Lower lobe of right lung (tissue), 2 donors: ENCODE data around the gene DDX51. TPM values are rescaled to one million over a fixed set of nuclear protein-coding genes. Genes with fewer than 3 reads are reported as not detected.
"Not testable (repeated sequence)": the region's sequence is repeated elsewhere in the genome, so short reads cannot be mapped to it uniquely, and the experiment has no call there.

ENCODE experiments used
- ATAC-seq, 2 donors: fragments of 200-7000 bp; cut with Tn5 transposase; one replicate each; pipeline ENCODE4 v1.9.1; 2020 to 2022; ENCODE audit warnings: mild to moderate bottlenecking in 2 of 2, moderate library complexity in 2 of 2
- DNase-seq: peaks from one replicate; pipeline ENCODE4 v3.0.0-alpha.2; 2020
- H3K27ac ChIP-seq: fragments of 200-600 bp; one replicate; pipeline ENCODE4 v1.8.0; 2022
- H3K27me3 ChIP-seq: fragments of 200-600 bp; one replicate; pipeline ENCODE4 v1.8.0; 2022; ENCODE audit warnings: low read depth
- H3K36me3 ChIP-seq: fragments of 200-600 bp; one replicate; pipeline ENCODE4 v1.8.0; 2022; ENCODE audit warnings: mild to moderate bottlenecking
- H3K4me1 ChIP-seq: fragments of 200-600 bp; one replicate; pipeline ENCODE4 v1.8.0; 2022
- H3K4me3 ChIP-seq: fragments of 200-600 bp; one replicate; pipeline ENCODE4 v1.8.0; 2022; ENCODE audit warnings: mild to moderate bottlenecking
- H3K9me3 ChIP-seq: fragments of 200-600 bp; one replicate; pipeline ENCODE4 v1.8.0; 2022
- CTCF ChIP-seq: fragments of 200-600 bp; IDR thresholded peaks from one replicate; pipeline ENCODE4 v1.8.0; 2022; ENCODE audit warnings: antibody characterized with exemption, mild to moderate bottlenecking
- intact Hi-C: fragments of 100-400 bp; cut with DNase I; formaldehyde crosslinking; loops from one replicate; pipeline ENCODE4 v1.11.0; 2022
- total RNA-seq: library from RNA; stranded (reverse); fragmentation: NEBNext Ultra II Directional; extraction: Animal tissue kit (Norgen Biotek cat#: 25700); gene quantifications from one replicate; pipeline ENCODE4 v1.2.1, GENCODE V29; 2021
- donor health status: DM: no; HTN: yes; CAD: no; lungs with severe emphysema.

Gene DDX51
- total RNA-seq, 1 donor from 2014 or later, result 11.9 TPM

GRCh38 chr12:132151766-132152410 is 7.8 kb upstream of the DDX51 start:
- intact Hi-C loops, result no loop called here

GRCh38 chr12:132151145-132151765 is 7.1 kb upstream of the DDX51 start:
- no peak for TF ChIP-seq CTCF
- no peaks in the 10 kb centered on the region for H3K27me3 ChIP-seq
- peaks cover 25% of the 10 kb centered on the region for H3K36me3 ChIP-seq
- ATAC-seq (no peak), DNase-seq (peak; percentile 41)
- no peaks in the 10 kb centered on the region for H3K9me3 ChIP-seq
- H3K4me3 ChIP-seq, result no peak overlapping the region
- H3K4me1 ChIP-seq, result peaks cover 7% of the 10 kb centered on the region
- intact Hi-C loops, result no loop called here
- no peak overlapping the region for H3K27ac ChIP-seq

More at GRCh38 chr12:132151766-132152410, 7.8 kb upstream of the DDX51 start:
- peak; percentile 48 for DNase-seq
- H3K4me3 ChIP-seq, result no peak overlapping the region
- H3K36me3 ChIP-seq, result peaks cover 25% of the 10 kb centered on the region
- H3K9me3 ChIP-seq, result no peaks in the 10 kb centered on the region
- no peak overlapping the region for H3K27ac ChIP-seq
- TF ChIP-seq CTCF, result no peak
- H3K27me3 ChIP-seq, result no peaks in the 10 kb centered on the region
- peaks cover 7% of the 10 kb centered on the region for H3K4me1 ChIP-seq
- ATAC-seq, result no peak

DNA sequence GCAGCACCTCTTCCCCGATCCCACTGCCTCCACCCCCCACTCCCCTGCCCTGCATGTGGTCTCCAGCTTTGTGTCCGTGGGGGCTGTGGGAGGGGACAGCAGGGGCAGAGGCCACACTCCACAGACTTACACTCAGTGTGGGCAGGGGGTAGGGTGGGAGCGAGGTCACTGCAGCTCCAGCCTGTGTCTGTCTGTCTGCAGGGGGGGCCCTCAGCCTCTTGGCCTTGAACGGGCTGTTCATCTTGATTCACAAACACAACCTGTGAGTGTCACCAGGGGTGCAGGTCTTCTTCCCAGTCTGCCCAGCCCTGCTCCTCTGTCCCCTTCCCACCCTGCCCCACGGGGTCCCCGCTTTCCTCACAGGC is 6.6 kb upstream of the DDX51 start:
- TF ChIP-seq CTCF, result no peak
- H3K27ac ChIP-seq, result no peak overlapping the region
- peaks cover 7% of the 10 kb centered on the region for H3K4me1 ChIP-seq
- ATAC-seq, result no peak
- no peaks in the 10 kb centered on the region for H3K9me3 ChIP-seq
- H3K4me3 ChIP-seq, result no peak overlapping the region
- no peaks in the 10 kb centered on the region for H3K27me3 ChIP-seq
- DNase-seq, result peak; percentile 35
- peaks cover 25% of the 10 kb centered on the region for H3K36me3 ChIP-seq
- intact Hi-C loops, result no loop called here

GRCh38 chr12:132149526-132149925 is 5.4 kb upstream of the DDX51 start:
- DNase-seq, H3K27ac ChIP-seq: not testable (repeated sequence)
- peaks cover 25% of the 10 kb centered on the region for H3K36me3 ChIP-seq

DNA sequence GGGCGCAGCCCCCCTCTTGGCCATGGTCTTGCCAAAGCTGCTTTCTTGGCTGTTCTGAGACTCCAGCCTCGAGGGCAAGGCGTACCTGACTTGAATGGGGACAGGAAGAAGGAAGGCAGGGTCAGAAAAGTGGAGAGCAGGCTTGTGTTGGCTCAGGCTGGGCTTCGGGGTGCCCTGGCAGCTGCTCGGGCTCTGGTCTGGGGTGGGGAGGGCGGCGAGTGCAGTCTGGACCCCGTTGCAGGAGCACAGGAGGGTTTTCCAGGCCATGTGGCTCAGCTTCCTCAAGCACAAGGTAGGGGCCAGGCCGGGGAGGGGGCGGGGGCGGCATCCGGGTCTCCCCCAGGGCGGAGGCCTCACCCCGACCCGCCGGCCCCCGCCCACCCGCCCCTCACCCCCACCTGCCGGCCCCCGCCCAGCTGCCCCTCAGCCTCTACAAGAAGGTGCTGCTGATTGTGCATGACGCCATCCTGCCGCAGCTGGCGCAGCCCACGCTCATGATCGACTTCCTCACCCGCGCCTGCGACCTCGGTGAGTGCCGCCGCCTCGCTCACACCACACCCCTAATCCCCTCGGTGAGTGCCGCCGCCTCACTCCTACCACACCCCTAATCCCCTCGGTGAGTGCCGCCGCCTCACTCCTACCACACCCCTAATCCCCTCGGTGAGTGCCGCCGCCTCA is 4.4 kb upstream of the DDX51 start:
- no peak overlapping the region for H3K4me3 ChIP-seq
- peaks cover 25% of the 10 kb centered on the region for H3K36me3 ChIP-seq
- intact Hi-C loops, result no loop called here
- no peak for TF ChIP-seq CTCF
- no peaks in the 10 kb centered on the region for H3K9me3 ChIP-seq
- no peaks in the 10 kb centered on the region for H3K27me3 ChIP-seq
- H3K4me1 ChIP-seq, result peaks cover 12% of the 10 kb centered on the region
- DNase-seq, result no peak
- H3K27ac ChIP-seq, result no peak overlapping the region
- no peak for ATAC-seq

More at GRCh38 chr12:132149526-132149925, 5.4 kb upstream of the DDX51 start:
- H3K4me1 ChIP-seq, result peaks cover 16% of the 10 kb centered on the region
- intact Hi-C loops, H3K9me3 ChIP-seq, H3K4me3 ChIP-seq, ATAC-seq, H3K27me3 ChIP-seq: not testable (repeated sequence)
